GM18867 (cell line): ENCODE data around the gene CD48.
"Not testable (repeated sequence)": the region's sequence is repeated elsewhere in the genome, so short reads cannot be mapped to it uniquely, and the experiment has no call there.

Source experiments
- ATAC-seq: cut with Tn5 transposase; IDR thresholded peaks from one replicate; pipeline ENCODE4 v1.9.1; 2021; ENCODE audit warnings: mild to moderate bottlenecking, moderate library complexity; ENCODE audit not compliant: unreplicated experiment

The CD48 gene

DNA sequence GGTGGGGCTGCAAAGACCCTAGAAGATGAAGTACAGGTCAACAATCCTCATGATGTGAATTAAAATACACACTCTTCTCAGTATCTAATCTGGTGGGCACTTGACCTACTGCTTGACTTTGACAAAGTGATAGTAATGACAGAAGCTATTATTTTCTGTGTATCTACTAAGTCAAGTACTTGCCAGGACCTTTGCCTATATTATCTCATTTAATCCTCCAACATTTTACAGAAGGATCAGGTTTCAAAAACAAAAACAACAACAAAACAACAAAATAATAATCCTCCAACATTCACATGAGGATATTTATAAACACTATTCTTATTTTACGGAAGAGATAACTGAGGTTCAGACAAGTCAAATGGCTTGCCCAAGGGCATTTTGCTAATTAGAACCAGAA, 4.4 kb upstream of the CD48 start:
- no peak for ATAC-seq

DNA sequence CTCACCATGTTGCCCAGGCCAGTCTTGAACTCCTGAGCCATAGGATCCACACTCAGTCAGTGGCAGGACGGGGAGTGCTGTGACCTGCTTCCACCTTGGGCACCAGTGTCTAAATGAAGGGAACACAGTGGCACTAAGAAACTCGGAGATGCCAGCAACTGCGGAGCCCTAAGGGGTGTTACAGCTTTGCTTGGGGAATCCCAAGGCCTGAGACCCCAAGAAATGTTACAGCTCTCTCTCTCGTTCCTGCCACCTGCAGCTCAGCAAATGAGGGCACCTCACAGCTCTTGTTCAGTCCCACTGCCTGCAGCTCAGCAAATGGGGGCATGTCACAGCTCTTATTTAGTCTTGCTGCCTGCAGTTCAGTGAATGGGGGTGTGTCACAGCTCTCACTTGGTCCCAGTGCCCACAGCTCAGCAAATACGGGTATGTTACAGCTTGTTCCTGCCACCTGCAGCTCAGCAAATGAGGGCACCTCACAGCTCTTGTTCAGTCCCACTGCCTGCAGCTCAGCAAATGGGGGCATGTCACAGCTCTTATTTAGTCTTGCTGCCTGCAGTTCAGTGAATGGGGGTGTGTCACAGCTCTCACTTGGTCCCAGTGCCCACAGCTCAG, 2.5 kb upstream of the CD48 start:
- not testable (repeated sequence) for ATAC-seq

DNA sequence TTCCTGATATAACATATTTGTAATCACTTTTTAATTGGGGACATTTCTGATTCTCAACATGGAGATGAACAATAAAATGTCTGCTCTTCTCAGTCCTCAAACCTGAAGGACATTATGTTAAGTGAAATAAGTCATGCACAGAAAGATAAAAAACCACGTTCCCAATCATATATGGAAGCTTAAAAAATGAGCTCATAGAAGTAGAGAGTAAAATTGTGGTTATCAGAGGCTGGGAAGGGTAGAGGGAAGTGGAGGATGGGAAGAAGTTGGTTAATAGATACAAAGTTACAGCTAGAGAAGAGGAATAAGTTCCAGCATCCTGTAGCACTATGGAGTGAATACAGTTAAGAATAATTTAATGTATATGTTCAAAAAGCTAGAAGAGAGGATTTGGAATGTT, 1.5 kb upstream of the CD48 start:
- ATAC-seq = no peak

DNA sequence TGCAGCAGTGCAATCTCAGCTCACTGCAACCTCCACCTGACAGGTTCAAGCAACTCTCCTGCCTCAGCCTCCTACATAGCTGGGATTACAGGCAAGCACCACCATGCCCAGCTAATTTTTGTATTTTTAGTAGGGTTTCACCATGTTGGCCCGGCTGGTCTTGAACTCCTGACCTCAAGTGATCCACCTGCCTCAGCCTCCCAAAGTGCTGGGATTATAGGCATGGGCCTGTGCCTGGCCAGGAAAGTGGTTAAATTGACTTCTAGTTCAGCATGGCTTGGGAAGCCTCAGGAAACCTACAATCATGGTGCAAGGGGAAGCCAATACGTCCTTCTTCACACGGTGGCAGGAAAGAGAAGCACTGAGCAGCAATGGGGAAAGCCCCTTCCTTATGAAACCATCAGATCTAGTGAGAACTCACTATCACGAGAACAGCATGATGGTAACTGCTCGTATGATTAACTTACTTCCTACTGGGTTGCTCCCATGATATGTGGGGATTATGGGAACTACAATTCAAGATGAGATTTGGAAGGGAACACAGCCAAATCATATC, 981 bp upstream of the CD48 start:
- ATAC-seq = peak; percentile 37

DNA sequence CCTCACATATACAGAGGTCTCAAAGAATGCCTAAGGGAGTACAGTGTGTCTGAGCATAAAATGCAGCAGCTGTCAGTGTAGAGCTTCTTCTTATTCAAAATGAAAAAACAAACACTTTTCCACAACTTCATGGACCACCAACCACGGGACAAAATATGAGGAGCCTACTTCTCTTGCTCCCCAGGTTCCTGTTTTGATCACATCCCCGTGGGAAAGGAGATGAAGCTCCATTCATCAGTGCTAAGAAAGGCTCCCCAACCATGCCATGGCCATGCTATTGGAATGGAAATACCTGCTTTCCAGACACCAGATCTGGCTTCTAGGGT, 383 bp downstream of the CD48 start:
- no peak for ATAC-seq

DNA sequence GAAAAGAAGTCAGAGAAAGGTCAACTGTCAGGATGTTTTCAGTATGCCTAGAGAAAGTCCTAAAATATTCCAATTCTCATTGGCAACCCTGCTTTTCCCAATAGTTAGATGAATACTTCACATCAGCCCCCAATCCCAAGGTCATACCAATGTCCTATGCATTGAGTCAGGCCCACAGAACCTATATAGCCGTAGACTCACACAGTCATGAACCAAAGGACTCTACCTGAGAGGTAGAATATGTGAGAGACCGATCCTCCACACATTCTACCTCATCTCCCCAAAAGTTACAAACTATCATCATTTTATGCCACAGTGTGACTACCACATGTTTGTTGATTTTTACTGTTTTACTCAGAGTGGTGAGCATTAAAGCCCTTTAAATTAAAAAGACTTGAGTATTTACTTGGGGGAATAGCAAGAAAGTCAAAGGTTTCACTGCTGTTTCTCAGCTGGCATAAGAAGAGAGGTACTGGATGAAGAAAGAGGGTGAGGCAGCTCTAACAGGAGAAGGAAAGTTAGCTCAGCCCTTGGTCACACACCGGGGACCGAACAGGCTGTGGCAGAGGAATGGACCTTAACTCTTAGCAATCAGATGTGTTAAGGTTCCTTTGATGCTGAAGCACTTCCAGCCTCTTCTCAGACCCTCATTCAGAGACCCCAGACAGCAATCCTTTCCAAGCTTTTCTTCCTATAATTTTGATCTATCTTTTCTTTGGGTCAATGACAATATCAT, 937 bp downstream of the CD48 start:
- no peak for ATAC-seq

DNA sequence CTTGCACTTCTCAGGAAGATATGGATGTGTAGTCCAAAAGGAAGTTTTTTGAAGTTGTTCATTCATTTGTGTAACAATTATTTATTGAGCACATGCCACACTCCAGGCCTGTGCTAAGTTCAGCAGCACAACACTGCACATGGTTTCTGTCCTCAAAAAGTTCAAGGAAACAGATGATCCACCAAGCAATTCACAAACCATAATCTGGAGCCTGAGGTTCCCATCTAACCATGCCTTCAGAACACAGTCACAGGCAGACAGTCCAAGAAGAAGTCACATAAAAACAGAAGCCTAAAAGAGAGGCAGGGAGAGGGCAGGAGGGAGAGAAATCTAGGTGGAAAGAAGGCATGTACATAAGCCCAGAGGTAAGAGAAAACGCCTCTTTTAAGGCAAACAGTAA, 1.9 kb downstream of the CD48 start:
- no peak for ATAC-seq

DNA sequence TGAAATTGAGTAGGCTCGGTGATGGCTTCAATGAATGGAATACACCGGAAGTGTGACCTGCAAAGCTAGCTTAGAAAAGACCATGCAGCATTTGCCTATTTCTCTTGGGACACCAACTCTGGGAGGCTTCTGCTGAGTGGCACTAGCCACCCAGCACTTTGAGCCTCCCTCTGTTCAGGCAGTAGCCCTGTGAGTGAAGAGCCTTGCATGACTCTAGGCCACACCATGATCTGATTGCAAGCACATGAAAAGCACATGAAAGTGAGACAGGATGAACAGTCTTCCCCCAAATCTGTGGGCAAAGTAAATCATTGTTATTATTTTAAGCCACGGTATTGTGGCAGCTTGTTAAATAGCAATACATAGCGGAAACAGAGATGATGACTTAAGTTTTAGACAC, 2.8 kb downstream of the CD48 start:
- peak; percentile 19 for ATAC-seq

DNA sequence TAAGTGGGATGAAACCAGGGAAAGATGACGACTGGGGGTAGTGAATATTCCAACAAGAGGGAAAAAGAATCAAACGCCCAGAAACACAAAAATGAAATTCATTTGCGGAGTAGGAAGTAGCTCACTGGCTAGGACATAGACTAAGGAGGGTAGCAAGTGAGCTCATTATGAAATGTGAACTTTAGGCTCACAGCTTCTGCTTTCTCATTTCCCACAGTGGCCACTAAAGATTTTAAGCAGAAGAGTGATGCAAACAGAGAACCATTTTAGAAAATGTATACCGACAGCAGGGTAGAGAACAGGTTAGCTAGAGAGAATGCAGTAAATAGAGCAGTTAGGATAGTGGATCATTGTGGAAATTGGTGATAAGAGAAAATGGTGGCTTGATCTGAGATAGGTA, 3.5 kb downstream of the CD48 start:
- ATAC-seq = no peak

DNA sequence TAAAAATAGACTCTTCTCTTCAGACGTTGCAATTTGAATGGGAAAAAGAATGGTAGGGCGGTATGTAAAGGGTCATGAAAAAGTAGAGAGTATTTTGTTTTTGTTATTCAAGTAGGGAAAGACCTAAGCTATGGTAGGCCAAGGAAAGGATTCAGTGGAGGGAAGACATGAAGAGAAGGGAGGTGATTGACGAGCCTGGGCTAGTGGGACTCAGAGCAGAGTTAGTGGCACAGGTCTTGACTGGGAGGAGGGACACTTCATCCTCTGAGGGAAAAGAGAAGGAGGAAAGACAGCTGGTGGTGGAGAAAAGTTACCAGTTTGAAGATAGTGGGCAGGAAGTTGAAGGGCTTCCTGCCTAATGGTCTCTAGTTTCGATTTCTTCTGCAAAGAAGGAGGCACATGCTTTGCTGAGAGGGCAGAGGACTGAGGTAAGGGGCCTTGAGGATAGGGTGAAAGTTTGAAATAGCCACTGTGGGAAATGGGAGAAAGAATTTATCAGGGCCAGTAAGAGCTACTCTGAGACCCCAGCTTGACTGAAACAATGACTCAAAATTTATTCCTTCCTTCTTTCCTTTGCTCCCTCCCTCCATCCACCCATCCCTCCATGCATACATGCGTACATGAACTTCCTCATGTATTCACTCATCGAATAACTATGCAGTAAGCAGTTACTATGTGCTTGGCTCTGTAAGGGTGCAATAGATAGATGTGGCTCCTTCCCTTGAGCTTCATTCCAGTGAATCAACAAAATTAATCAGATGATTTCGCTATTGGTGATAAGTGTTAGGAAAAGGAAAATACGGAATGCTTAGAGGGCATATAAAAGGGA, 4.2 kb downstream of the CD48 start:
- ATAC-seq = no peak

DNA sequence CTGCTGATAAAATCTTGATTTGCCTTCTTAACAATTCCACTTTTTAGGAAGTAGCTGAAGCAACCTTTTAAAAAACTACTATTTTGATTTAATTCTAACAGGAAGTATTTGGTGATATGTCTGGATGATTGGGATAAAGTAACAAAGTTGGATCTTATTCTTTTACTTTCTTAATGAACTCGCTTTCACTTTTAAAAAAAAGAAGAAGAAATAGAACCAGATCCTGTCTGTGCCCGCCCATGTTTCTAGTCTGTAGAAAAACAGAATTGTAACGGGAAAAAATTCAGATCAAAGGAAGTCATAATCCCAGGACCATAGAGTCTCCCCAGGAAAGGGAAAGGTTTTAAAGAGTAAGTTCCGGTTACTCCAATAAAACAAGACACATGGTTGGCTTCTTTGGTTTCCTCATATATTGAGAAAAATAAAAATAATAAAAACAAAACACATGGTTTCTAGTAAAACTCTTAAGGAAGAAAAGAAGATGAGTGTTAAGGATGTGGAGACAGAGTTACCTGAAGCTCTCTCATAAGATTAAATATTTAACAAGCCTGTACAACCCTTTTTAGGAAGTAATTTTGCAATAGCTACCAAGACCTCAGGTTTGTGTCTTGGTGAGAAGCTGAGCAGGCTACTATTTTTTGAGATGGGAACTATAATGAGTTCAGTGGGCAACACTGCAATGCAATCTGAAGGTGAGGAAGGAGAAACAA, 4.9 kb downstream of the CD48 start:
- no peak for ATAC-seq

DNA sequence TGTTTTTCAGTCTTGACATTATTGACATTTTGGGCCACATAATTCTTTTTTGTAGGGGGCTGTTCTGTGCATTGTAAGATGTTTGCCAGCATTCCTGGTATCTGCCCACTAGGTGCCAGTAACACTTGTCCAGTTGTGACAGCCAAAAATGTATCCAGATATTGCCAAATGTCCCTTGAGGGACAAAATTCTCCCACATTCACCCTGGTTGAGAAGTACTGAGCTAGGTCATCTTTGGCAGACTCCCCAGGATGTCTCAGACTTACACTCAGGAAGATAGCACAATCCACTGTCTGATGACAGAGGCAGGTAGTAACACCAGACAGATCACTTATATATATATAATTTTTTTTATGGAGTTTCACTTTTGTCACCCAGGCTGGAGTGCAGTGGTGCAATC, 5.9 kb downstream of the CD48 start:
- ATAC-seq = no peak

DNA sequence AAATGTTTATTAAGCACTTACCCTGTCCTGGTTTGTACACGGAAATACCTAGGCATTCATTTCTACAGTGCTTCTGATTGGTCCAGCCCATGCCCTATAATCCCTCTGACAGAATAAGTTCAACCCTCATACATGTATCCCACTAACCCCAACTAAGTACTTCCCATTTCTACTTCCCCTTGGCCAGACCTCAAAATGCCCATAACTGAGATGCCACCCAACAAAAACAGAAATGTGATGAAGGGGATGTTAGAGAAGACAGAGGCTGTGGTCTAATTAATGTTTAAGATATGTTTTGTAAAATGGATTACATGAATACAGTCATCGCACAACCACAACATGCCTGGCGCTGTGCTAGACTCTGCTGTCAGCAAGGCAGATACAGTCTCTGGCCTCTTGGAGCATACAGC, 6.4 kb downstream of the CD48 start:
- ATAC-seq = not testable (repeated sequence)

DNA sequence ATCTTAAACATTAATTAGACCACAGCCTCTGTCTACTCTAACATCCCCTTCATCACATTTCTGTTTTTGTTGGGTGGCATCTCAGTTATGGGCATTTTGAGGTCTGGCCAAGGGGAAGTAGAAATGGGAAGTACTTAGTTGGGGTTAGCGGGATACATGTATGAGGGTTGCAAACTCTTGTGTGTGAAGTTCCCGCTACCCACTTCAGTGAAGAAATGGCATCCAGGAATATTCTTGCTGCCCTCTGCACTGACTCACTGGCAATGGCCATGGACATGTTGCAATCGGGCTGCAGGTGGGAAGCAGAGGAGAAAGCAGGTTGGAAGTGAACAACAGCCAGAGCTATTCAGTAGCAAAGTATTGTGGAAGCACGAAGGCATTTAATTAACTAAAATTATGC, 7.4 kb downstream of the CD48 start:
- no peak for ATAC-seq

DNA sequence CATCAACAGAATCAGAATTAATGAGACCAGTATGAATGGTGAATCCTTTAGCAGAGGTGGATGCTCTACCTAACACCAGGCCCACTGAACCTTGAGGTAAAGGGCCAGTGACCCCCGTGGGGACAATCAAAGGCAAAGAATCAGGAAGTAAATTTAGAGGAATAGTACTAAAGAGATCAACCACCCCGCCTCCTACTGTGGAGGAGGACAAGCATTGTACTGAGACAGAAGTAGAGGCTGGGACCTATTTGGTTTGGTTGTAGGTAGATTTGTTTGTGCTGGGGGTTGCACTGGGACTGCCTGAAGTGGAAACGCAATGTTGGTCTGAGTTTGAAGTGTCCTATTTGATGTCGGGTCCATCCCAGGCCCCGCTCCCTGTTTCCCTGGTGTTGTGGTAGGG, 9.5 kb downstream of the CD48 start:
- ATAC-seq = no peak

DNA sequence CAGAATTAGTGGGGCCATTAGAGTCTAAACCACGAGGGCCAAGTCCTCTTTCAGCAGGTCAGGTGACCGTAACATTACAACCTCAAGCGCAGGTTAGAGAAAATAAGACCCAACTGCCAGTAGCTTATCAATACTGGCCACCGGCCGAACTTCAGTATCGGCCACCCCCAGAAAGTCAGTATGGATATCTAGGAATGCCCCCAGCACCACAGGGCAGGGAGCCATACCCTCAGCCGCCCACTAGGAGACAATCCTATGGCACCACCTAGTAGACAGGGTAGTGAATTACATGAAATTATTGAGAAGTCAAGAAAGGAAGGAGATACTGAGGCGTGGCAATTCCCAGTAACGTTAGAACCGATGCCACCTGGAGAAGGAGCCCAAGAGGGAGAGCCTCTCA, 19.2 kb downstream of the CD48 start:
- not testable (repeated sequence) for ATAC-seq

DNA sequence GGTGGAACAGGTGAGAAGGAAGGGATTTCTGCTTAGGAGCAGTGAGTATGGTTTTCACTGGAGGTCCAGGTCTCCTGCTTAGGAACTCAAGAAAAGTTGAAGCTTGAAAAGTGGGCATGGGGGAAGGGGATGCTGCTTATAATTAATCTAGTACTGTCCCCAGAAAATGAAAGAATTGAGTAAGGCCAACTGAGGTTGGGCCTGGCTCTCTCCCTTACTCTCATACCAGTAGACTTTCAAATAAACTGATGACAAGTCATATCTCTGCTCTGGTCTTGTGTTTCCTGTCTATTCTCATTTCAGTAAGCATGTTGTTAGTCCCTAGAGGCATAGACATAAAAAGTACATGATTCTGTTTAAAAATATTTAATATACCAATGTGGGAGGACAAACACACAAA, 26.4 kb downstream of the CD48 start:
- no peak for ATAC-seq

DNA sequence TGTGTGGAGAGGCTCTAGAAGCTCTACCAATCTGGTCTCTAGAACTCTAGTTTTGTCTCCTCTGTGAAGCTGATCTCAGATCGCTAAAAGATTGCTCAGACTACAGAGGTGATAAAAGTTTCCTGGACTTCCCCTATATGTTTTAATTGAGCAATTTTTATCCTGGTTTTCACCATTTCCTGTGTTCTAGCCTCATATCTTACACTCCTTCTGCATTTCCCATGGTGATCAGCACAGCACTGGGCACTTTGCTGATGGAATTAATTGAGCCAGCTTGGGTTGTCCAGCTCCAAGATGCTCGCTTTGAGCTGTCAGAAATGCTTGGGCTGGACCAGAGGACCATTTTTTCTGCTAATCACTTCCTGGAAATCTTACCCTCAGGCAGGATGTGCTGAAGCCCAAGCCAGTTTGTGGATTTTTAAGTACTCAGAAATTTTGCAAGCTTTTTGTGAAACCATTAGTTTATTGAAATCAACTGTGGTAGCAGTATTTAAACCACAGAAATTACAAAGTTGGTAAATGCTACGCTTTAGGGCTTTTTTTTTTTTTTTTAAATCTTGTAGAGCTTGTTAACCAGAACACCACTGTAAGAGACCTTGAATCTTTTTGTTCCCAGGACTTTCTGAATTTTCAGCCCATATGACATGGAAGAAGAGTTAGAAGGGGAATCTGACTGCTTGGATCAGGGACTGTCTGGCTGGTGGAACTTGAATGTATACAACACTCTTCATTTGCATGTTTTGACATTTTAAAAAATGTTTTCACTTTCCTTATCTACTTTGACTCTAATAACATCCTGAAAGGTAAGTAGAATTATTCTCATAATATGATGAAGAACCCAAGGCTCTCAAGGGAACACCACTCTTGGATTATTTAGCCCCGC, 28.4 kb downstream of the CD48 start:
- ATAC-seq = no peak

DNA sequence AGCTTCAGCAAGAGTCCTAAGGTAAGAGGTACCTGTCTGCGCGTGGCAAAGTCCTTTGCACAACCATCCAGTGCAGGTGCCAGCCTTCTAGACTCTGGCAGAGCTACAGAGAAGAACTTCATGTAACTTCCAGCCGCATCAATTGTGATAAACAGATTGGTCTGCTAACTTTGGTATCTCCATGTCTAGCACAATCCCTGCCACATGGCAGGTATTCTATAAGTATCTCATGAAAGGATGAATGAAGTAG, 29.8 kb downstream of the CD48 start:
- ATAC-seq = no peak

DNA sequence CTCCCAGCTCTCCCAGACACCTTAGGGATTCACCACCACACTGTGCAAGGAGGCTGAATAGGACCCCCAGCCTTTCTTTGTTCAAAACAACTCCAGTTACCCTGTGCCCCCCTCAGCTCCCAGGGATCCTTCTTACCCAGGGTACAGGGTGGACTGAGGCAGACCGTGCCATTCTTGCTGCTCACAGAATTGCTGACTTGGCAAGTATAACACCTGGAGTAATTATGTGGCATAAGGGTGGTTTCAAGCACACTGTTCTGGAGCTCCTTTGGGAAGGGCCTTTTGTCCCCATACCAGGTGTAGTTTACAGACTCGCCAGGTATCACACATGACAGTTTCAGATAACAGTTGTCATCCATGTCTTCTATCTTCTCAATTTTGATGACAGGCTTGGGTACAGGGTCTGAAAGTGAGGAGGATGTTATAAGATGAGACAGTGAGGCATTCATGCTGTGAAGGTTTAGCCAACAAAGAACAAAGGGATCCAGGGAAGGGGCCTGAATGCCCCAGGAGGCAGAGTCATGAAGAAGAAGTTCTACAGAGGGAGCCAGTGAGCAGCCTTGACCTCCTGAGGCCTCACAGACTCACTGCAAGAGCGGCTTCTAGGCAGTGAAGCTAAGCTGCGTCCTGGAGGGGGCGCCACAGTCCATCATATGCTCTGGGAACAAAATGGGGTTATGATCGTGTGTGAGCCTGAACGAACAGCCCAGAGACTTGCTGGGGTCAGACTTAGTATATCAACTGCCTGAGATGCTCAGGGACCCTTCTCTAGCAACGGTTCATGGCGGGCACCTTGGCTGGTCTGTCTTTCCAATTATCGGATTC, 30.3 kb downstream of the CD48 start:
- ATAC-seq = no peak
